Stomach (tissue), 9 donors: ENCODE data around the gene MAPRE2. TPM values are rescaled to one million over a fixed set of nuclear protein-coding genes. Genes with fewer than 3 reads are reported as not detected.
A peak's percentile ranks its signal among the peaks of the same experiment; 100 is the strongest.

ENCODE experiments used
- DNase-seq, 2 donors: peaks; one replicate each; pipeline versions ENCODE4 v3.0.0 to v3.0.0-alpha.2; 2013 to 2019
- H3K27ac ChIP-seq, 5 donors: fragments of 200-600 bp in 4 of 5; sonication (generic) in 4 of 5; one replicate each; pipeline ENCODE4 v1.5.1; 2013 to 2019; ENCODE audit warnings: mild to moderate bottlenecking in 1 of 5, moderate library complexity in 1 of 5
- H3K27me3 ChIP-seq, 3 donors: fragments of 200-600 bp; sonication (generic); one replicate each; pipeline ENCODE4 v1.5.1; 2017 to 2019; ENCODE audit warnings: mixed run types in 1 of 3
- H3K36me3 ChIP-seq, 4 donors: fragments of 200-600 bp; sonication (generic); 1 replicate in 3 of 4; 2 replicates in 1 of 4; pipeline ENCODE4 v1.5.1; 2016 to 2019
- H3K4me1 ChIP-seq, 4 donors: fragments of 200-600 bp; sonication (generic); one replicate each; pipeline ENCODE4 v1.5.1; 2016 to 2019
- H3K4me3 ChIP-seq, 4 donors: fragments of 200-600 bp; sonication (generic) in 3 of 4; one replicate each; pipeline ENCODE4 v1.5.1; 2016 to 2019; ENCODE audit warnings: mild to moderate bottlenecking in 1 of 4
- H3K9me3 ChIP-seq, 4 donors: fragments of 200-600 bp; sonication (generic); one replicate each; pipeline ENCODE4 v1.5.1; 2016 to 2019
- EP300 ChIP-seq: sonication (generic); formaldehyde crosslinking; IDR thresholded peaks from one replicate; pipeline ENCODE4 v1.6.1; 2017; ENCODE audit warnings: antibody characterized with exemption
- POLR2A ChIP-seq, 4 donors: fragments of 450-650 bp; IDR thresholded peaks; one replicate each; pipeline ENCODE4 v1.6.1; 2016; ENCODE audit warnings: antibody characterized with exemption in 4 of 4, control low read depth in 2 of 4, mild to moderate bottlenecking in 1 of 4, moderate library complexity in 1 of 4
- POLR2AphosphoS5 ChIP-seq, 3 donors: sonication (generic); formaldehyde crosslinking; IDR thresholded peaks; one replicate each; pipeline ENCODE4 v1.6.1; 2016; ENCODE audit warnings: antibody characterized with exemption in 3 of 3
- WGBS, 5 donors: extraction: QIAGEN DNeasy Blood & Tissue Kit in 3 of 5; methylation state at CpG; one replicate each; pipeline versions ENCODE4 v1.1.5 to v1.1.7; 2013 to 2018; 5-methylcytosine and 5-hydroxymethylcytosine counted together
- intact Hi-C: fragments of 100-400 bp; cut with DNase I; formaldehyde crosslinking; loops from one replicate; pipeline ENCODE4 v1.15.1; 2023; ENCODE audit warnings: low total_unique reads
- polyA plus RNA-seq, 3 donors: library from polyadenylated mRNA; stranded (reverse); fragments of 200-250 nt; gene quantifications; one replicate each; pipeline ENCODE4 v1.2.3, GENCODE V29; 2013
- total RNA-seq, 5 donors: library from RNA; depleted of rRNA; stranded (reverse); fragments of >200 nt; gene quantifications; one replicate each; pipeline versions ENCODE4 v1.1.0 to v1.2.3, GENCODE V29; 2014 to 2016
- TF ChIP-seq, protein P1 (sequence below), 7 experiments: fragments of 450-650 bp in 4 of 7; fragments of 200-600 bp in 3 of 7; sonication (generic) in 3 of 7; IDR thresholded peaks; one replicate each; pipeline ENCODE4 v1.5.1; 2016 to 2019; ENCODE audit warnings: antibody characterized with exemption in 7 of 7, control low read depth in 2 of 7, mild to moderate bottlenecking in 1 of 7
- donor health status: healthy with polysubstance abuse.
- donor health status: Bipolar disorder and iron deficiency.
- donor health status: healthy.

MAPRE2 gene
- total and polyA plus RNA-seq, 8 donors, result 7.4 to 258 (median 24.2) TPM

DNA sequence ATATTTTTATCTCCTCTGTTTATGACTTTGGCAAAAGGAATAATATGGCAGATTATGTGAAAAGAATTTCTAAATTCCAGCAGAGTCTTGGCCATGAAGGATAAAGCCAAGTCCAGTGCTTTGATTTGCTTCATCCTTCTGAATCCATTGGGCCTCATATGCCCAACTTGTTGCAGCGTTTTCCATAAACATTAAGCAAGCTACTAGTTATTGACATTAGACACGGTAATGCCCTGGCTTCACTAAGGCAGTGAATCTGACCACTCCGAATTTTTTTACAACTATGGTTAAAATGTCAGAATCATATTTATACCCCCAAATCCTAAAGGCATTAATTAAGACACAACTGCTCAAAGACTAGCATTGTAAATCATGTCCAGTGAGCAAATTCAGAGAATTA, 79.8 kb downstream of the MAPRE2 start:
- H3K4me1 ChIP-seq, result peaks cover 6 to 38% (median 22%) of the 10 kb centered on the region in 4 donors
- no peaks in the 10 kb centered on the region for H3K36me3 ChIP-seq
- H3K27ac ChIP-seq, result no peak overlapping the region
- no peaks in the 10 kb centered on the region for H3K27me3 ChIP-seq
- DNase-seq, result no peak
- intact Hi-C loops, result no loop called here
- 75 to 84% (median 81%) methylated on average over 3 of the region's 3 CpGs for WGBS, 5 donors
- no peak overlapping the region for H3K4me3 ChIP-seq
- no peaks in the 10 kb centered on the region for H3K9me3 ChIP-seq
- no peak for TF ChIP-seq POLR2A (IDR thresholded peaks at IDR 0.05)
- no peak for TF ChIP-seq EP300
- TF ChIP-seq, protein P1, sequence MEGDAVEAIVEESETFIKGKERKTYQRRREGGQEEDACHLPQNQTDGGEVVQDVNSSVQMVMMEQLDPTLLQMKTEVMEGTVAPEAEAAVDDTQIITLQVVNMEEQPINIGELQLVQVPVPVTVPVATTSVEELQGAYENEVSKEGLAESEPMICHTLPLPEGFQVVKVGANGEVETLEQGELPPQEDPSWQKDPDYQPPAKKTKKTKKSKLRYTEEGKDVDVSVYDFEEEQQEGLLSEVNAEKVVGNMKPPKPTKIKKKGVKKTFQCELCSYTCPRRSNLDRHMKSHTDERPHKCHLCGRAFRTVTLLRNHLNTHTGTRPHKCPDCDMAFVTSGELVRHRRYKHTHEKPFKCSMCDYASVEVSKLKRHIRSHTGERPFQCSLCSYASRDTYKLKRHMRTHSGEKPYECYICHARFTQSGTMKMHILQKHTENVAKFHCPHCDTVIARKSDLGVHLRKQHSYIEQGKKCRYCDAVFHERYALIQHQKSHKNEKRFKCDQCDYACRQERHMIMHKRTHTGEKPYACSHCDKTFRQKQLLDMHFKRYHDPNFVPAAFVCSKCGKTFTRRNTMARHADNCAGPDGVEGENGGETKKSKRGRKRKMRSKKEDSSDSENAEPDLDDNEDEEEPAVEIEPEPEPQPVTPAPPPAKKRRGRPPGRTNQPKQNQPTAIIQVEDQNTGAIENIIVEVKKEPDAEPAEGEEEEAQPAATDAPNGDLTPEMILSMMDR (IDR thresholded peaks at IDR 0.05), result no peak
- no peak for TF ChIP-seq POLR2AphosphoS5 (IDR thresholded peaks at IDR 0.05)

DNA sequence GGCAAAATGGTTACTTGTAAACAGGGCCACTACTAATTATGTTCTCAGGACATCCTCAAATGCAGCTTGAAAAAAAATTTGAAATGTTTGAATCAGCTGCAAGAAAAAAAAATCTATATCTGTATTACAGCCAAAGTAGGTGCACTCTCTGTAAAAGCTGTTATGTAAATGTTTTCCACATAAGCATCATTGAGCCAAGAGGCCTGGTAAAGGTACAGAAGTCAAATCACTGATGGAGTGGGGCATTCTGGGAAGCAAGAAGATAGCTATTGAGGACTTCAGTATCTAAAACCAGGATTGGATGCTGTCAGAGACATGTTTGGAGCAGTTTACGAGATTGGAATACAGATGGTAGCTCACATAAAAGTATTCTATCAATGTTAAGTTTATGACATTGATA, 80.3 kb downstream of the MAPRE2 start:
- Histone ChIP-seq H3K27ac (no peak overlapping the region), H3K27me3 (no peaks in the 10 kb centered on the region), H3K4me1 (peaks cover 6 to 38% (median 22%) of the 10 kb centered on the region in 4 donors), H3K9me3 (no peaks in the 10 kb centered on the region), H3K36me3 (no peaks in the 10 kb centered on the region), H3K4me3 (no peak overlapping the region)
- WGBS, 5 donors, result 90 to 98% (median 97%) methylated on average over 1 of the region's 1 CpG
- TF ChIP-seq, protein P1 (IDR thresholded peaks at IDR 0.05), result no peak
- TF ChIP-seq EP300 (no peak), POLR2A (IDR thresholded peaks at IDR 0.05) (no peak), POLR2AphosphoS5 (IDR thresholded peaks at IDR 0.05) (no peak)
- intact Hi-C loops, result no loop called here
- no peak for DNase-seq

DNA sequence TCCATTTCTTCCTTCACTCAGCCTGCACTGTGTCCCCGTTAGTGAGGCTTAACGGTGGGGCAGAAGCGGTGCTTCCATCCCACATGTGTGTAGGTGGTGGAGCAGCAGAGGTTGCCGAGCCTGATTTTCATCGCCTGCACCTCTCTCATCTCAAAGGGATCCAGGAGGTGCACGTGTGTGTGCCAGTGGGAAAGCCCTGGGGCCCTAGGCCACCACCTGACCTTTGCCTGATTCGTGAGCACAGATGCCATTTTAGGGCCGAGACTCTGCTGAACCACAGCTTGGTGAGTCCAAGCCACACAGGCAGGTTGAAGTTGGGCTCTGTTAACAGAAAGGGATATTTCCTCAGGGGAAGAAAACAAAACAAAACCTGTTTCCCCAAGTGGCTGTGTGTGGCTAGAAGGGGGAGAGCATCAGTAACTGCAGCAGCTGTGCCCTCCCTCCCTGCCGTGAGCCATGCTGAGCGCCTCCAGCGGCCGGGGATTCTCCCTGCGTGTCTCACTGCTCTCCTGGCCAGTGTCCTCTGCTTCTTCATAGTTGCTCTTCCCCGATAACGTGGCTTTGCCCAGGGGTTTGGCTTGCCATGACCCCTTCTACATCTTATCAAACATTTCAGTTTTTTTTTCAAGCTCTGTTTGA, 81.5 kb downstream of the MAPRE2 start:
- WGBS, 5 donors, result 78 to 87% (median 81%) methylated on average over 15 of the region's 15 CpGs

DNA sequence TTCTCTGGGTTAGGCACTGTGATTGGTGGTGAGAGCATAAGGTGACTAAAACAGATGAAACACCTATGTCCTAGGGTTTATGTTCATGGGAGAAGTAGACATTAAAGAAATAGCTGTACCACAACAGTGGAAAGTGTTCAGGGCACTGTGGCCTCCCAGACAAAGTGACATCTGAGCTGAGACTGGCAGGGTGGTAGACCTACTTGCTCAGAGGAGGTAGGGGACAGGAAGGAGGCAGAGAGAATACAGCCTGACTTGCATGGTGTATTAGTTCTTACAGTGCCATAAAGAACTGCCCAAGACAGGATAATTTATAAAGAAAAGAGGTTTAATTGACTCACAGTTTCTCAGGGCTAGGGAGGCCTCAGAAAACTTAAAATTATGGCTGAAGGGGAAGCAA, 82.6 kb downstream of the MAPRE2 start:
- intact Hi-C loops, result no loop called here
- H3K36me3 ChIP-seq, result peaks cover 0 to 21% (median 20%) of the 10 kb centered on the region in 4 donors

More for the DNA sequence above, 81.5 kb downstream of the MAPRE2 start:
- Histone ChIP-seq H3K4me1 (peaks cover 6 to 27% (median 15%) of the 10 kb centered on the region in 4 donors), H3K27ac (no peak overlapping the region), H3K4me3 (no peak overlapping the region), H3K27me3 (no peaks in the 10 kb centered on the region), H3K36me3 (peaks cover 0 to 10% (median 10%) of the 10 kb centered on the region in 4 donors), H3K9me3 (no peaks in the 10 kb centered on the region)
- intact Hi-C loops, result no loop called here
- TF ChIP-seq POLR2A (IDR thresholded peaks at IDR 0.05), result no peak
- no peak for TF ChIP-seq POLR2AphosphoS5 (IDR thresholded peaks at IDR 0.05)
- TF ChIP-seq EP300, result no peak
- TF ChIP-seq, protein P1 (IDR thresholded peaks at IDR 0.05), result no peak
- DNase-seq, result peak in 1 of 2 donors; percentile 46

More for the DNA sequence above, 82.6 kb downstream of the MAPRE2 start:
- Histone ChIP-seq H3K9me3 (no peaks in the 10 kb centered on the region), H3K27me3 (no peaks in the 10 kb centered on the region), H3K27ac (no peak overlapping the region), H3K4me1 (peaks cover 1 to 16% (median 4%) of the 10 kb centered on the region in 4 donors), H3K4me3 (no peak overlapping the region)
- DNase-seq, result no peak
- TF ChIP-seq POLR2A (IDR thresholded peaks at IDR 0.05) (no peak), POLR2AphosphoS5 (IDR thresholded peaks at IDR 0.05) (no peak), EP300 (no peak)
- TF ChIP-seq, protein P1 (IDR thresholded peaks at IDR 0.05), result no peak
